Neural cell (in vitro differentiated cells): Measurements from ENCODE around the gene TCF12.

Experiments used
- EZH2 ChIP-seq: fragments of 200-600, 300-800 bp; shearing (Covaris generic), sonication (generic); IDR thresholded peaks from 2 replicates; pipeline ENCODE4 v1.6.1; 2014; ENCODE audit warnings: antibody characterized with exemption, low read length, borderline replicate concordance, mild to moderate bottlenecking; ENCODE audit not compliant: insufficient read depth, poor library complexity, severe bottlenecking
- MXI1 ChIP-seq: fragments of 450-650 bp; conservative IDR thresholded peaks from 2 replicates; pipeline ENCODE4 v1.6.1; 2014; ENCODE audit warnings: antibody characterized with exemption, mild to moderate bottlenecking; ENCODE audit not compliant: poor library complexity, severe bottlenecking
- RAD21 ChIP-seq: fragments of 450-650 bp; conservative IDR thresholded peaks from 2 replicates; pipeline ENCODE4 v1.6.1; 2014; ENCODE audit warnings: antibody characterized with exemption, mild to moderate bottlenecking, moderate library complexity
- TAF1 ChIP-seq: IDR thresholded peaks from 2 replicates; pipeline ENCODE4 v1.6.1; 2012; ENCODE audit warnings: low read depth
- TF ChIP-seq, protein P1 (sequence below): fragments of 450-650 bp; IDR thresholded peaks from 2 replicates; pipeline ENCODE4 v1.5.1; 2014; ENCODE audit warnings: antibody characterized with exemption, mild to moderate bottlenecking, moderate library complexity; ENCODE audit not compliant: poor library complexity, severe bottlenecking

DNA sequence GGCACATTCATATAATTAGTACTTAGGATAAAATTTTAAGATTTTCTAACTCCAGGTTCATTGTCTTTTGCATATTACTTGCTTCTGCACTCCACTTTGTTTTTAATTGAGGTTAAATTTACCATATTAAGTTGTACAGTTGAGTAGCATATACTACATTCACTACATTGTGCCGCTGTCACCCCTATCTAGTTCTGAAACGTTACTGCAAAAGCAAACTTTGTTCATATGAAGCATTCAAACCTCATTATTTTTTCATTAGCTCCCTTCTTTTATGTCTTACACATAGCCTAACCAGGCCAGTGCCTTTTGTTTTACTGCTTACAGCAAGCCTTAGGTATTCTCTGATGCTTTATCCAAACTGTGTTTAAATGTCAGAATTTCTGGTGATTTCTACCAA is 274.7 kb downstream of the TCF12 start:
- TF ChIP-seq TAF1 (no peak), MXI1 (no peak), RAD21 (no peak), EZH2 (no peak)
- TF ChIP-seq, protein P1, sequence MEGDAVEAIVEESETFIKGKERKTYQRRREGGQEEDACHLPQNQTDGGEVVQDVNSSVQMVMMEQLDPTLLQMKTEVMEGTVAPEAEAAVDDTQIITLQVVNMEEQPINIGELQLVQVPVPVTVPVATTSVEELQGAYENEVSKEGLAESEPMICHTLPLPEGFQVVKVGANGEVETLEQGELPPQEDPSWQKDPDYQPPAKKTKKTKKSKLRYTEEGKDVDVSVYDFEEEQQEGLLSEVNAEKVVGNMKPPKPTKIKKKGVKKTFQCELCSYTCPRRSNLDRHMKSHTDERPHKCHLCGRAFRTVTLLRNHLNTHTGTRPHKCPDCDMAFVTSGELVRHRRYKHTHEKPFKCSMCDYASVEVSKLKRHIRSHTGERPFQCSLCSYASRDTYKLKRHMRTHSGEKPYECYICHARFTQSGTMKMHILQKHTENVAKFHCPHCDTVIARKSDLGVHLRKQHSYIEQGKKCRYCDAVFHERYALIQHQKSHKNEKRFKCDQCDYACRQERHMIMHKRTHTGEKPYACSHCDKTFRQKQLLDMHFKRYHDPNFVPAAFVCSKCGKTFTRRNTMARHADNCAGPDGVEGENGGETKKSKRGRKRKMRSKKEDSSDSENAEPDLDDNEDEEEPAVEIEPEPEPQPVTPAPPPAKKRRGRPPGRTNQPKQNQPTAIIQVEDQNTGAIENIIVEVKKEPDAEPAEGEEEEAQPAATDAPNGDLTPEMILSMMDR: no peak
